NCI-H146 treated with DMSO at 0.1 percent for 48 hours (cell line): ENCODE data around the gene QSOX2.
"Not testable (repeated sequence)": the region's sequence is repeated elsewhere in the genome, so short reads cannot be mapped to it uniquely, and the experiment has no call there.

Source experiments
- DNase-seq: peaks from one replicate; lab custom pipeline; 2025; ENCODE audit not compliant: unreplicated experiment; lab: John Stamatoyannopoulos, UW

Gene QSOX2

GRCh38 chr9:136237486-136238341 lies 7.9 kb downstream of the QSOX2 start:
- no peak for DNase-seq

GRCh38 chr9:136236471-136237410 lies 8.9 kb downstream of the QSOX2 start:
- not testable (repeated sequence) for DNase-seq

GRCh38 chr9:136235709-136236455 lies 9.7 kb downstream of the QSOX2 start:
- DNase-seq = no peak

- no peak for DNase-seq
Measured at GRCh38 chr9:136235171-136235570, 10.4 kb downstream of the QSOX2 start.

- DNase-seq = no peak
Measured at GRCh38 chr9:136234597-136234996, 11.0 kb downstream of the QSOX2 start.

GRCh38 chr9:136233868-136234267 lies 11.7 kb downstream of the QSOX2 start:
- DNase-seq = no peak

- no peak for DNase-seq
Measured at GRCh38 chr9:136233411-136233810, 12.2 kb downstream of the QSOX2 start.

GRCh38 chr9:136232969-136233368 lies 12.6 kb downstream of the QSOX2 start:
- no peak for DNase-seq

GRCh38 chr9:136231478-136232297 lies 13.9 kb downstream of the QSOX2 start:
- no peak for DNase-seq

- no peak for DNase-seq
Measured at GRCh38 chr9:136230773-136231172, 14.8 kb downstream of the QSOX2 start.

GRCh38 chr9:136230365-136230764 lies 15.2 kb downstream of the QSOX2 start:
- DNase-seq = no peak

- no peak for DNase-seq
Measured at GRCh38 chr9:136229096-136230065, 16.2 kb downstream of the QSOX2 start.

GRCh38 chr9:136228107-136228875 lies 17.3 kb downstream of the QSOX2 start:
- DNase-seq = no peak

- DNase-seq = no peak
Measured at GRCh38 chr9:136226680-136227407, 18.8 kb downstream of the QSOX2 start.

- peak; percentile 5 for DNase-seq
Measured at GRCh38 chr9:136225748-136226679, 19.6 kb downstream of the QSOX2 start.

- DNase-seq = no peak
Measured at GRCh38 chr9:136225366-136225747, 20.3 kb downstream of the QSOX2 start.
